Thyroid gland (tissue), 4 donors: Measurements from ENCODE around the gene TSPAN16. TPM values are rescaled to one million over a fixed set of nuclear protein-coding genes. Genes with fewer than 3 reads are reported as not detected.

ENCODE experiments used
- DNase-seq, 2 donors: peaks; one replicate each; pipeline ENCODE4 v3.0.0-alpha.2; 2019
- H3K27ac ChIP-seq, 3 donors: fragments of 200-600 bp; sonication (generic); 1 replicate in 2 of 3; 2 replicates in 1 of 3; pipeline ENCODE4 v1.5.1; 2016 to 2019; ENCODE audit warnings: mild to moderate bottlenecking in 1 of 3, moderate library complexity in 1 of 3
- H3K27me3 ChIP-seq: fragments of 200-600 bp; sonication (generic); one replicate; pipeline ENCODE4 v1.5.1; 2019
- H3K36me3 ChIP-seq, 2 donors: fragments of 200-600 bp; sonication (generic); one replicate each; pipeline ENCODE4 v1.5.1; 2016 to 2019
- H3K4me1 ChIP-seq, 2 donors: fragments of 200-600 bp; sonication (generic); one replicate each; pipeline ENCODE4 v1.5.1; 2017 to 2019
- H3K4me3 ChIP-seq, 3 donors: fragments of 200-600 bp; sonication (generic); replicated peaks in 1 of 3; 1 replicate in 2 of 3; 2 replicates in 1 of 3; pipeline ENCODE4 v1.5.1; 2016; ENCODE audit warnings: mild to moderate bottlenecking in 1 of 3
- H3K9me3 ChIP-seq: fragments of 200-600 bp; sonication (generic); one replicate; pipeline ENCODE4 v1.5.1; 2017
- CTCF ChIP-seq, 6 experiments: fragments of 200-600 bp in 3 of 6; fragments of 450-650 bp in 3 of 6; sonication (generic) in 3 of 6; IDR thresholded peaks; one replicate each; pipeline ENCODE4 v1.5.1; 2016 to 2019; ENCODE audit warnings: antibody characterized with exemption in 6 of 6, mild to moderate bottlenecking in 2 of 6, inconsistent platforms in 1 of 6, moderate library complexity in 1 of 6
- POLR2A ChIP-seq, 2 donors: fragments of 450-650 bp; IDR thresholded peaks; one replicate each; pipeline ENCODE4 v1.6.1; 2017; ENCODE audit warnings: antibody characterized with exemption in 2 of 2, mild to moderate bottlenecking in 2 of 2, moderate library complexity in 1 of 2
- WGBS, 2 donors: methylation state at CpG; one replicate each; pipeline ENCODE4 v1.1.5; 2017; 5-methylcytosine and 5-hydroxymethylcytosine counted together
- intact Hi-C: fragments of 100-400 bp; cut with DNase I; formaldehyde crosslinking; loops from one replicate; pipeline ENCODE4 v1.15.1; 2023
- total RNA-seq, 4 donors: library from RNA; depleted of rRNA; stranded (reverse); fragments of >200 nt; gene quantifications; one replicate each; pipeline ENCODE4 v1.2.3, GENCODE V29; 2016

Gene TSPAN16
- total RNA-seq, 4 donors from 2014 or later, result 0.54 TPM; not detected in 3

GRCh38 chr19:11356074-11356397, 60.1 kb downstream of the TSPAN16 start:
- Histone ChIP-seq H3K36me3 (no peaks in the 10 kb centered on the region), H3K27ac (peak overlapping the region in 1 of 3 donors; percentile 53), H3K4me1 (peaks cover 9 to 15% of the 10 kb centered on the region in 2 donors), H3K27me3 (no peaks in the 10 kb centered on the region), H3K9me3 (no peaks in the 10 kb centered on the region), H3K4me3 (peak overlapping the region in 1 of 3 donors; percentile 72)
- intact Hi-C loops, result no loop called here
- no peak for DNase-seq
- WGBS, 2 donors, result 78 to 87% methylated on average over 4 to 6 of the region's 6 CpGs
- TF ChIP-seq POLR2A (IDR thresholded peaks at IDR 0.05), result no peak
- TF ChIP-seq CTCF (IDR thresholded peaks at IDR 0.05), result no peak

GRCh38 chr19:11356676-11357550, 61.0 kb downstream of the TSPAN16 start:
- Histone ChIP-seq H3K27me3 (no peaks in the 10 kb centered on the region), H3K36me3 (no peaks in the 10 kb centered on the region), H3K27ac (no peak overlapping the region), H3K4me1 (peaks cover 9 to 21% of the 10 kb centered on the region in 2 donors), H3K9me3 (no peaks in the 10 kb centered on the region), H3K4me3 (no peak overlapping the region)
- TF ChIP-seq CTCF (IDR thresholded peaks at IDR 0.05), result no peak
- TF ChIP-seq POLR2A (IDR thresholded peaks at IDR 0.05), result no peak
- WGBS, 2 donors, result 72 to 80% methylated on average over 6 to 11 of the region's 11 CpGs
- DNase-seq, result no peak
- intact Hi-C loops, result no loop called here

GRCh38 chr19:11359421-11359820, 63.5 kb downstream of the TSPAN16 start:
- Histone ChIP-seq H3K36me3 (no peaks in the 10 kb centered on the region), H3K9me3 (no peaks in the 10 kb centered on the region), H3K4me1 (peaks cover 9 to 21% of the 10 kb centered on the region in 2 donors), H3K4me3 (no peak overlapping the region), H3K27me3 (no peaks in the 10 kb centered on the region), H3K27ac (no peak overlapping the region)
- no peak for TF ChIP-seq POLR2A (IDR thresholded peaks at IDR 0.05)
- no peak for TF ChIP-seq CTCF (IDR thresholded peaks at IDR 0.05)
- no peak for DNase-seq
- WGBS, 2 donors, result 86 to 94% methylated on average over 10 to 11 of the region's 11 CpGs
- intact Hi-C loops, result no loop called here

GRCh38 chr19:11361037-11361770, 65.2 kb downstream of the TSPAN16 start:
- Histone ChIP-seq H3K27me3 (no peaks in the 10 kb centered on the region), H3K4me3 (no peak overlapping the region), H3K9me3 (no peaks in the 10 kb centered on the region), H3K4me1 (peaks cover under 1 to 12% of the 10 kb centered on the region in 2 donors), H3K27ac (no peak overlapping the region), H3K36me3 (peaks cover 0 to 5% of the 10 kb centered on the region in 2 donors)
- intact Hi-C loops, result no loop called here
- TF ChIP-seq CTCF (IDR thresholded peaks at IDR 0.05) (no peak), POLR2A (IDR thresholded peaks at IDR 0.05) (no peak)
- 23 to 63% methylated on average over 6 to 22 of the region's 43 CpGs for WGBS, 2 donors
- peak; percentile 85 to 87 for DNase-seq
